WI38 (cell line): ENCODE data around the gene IL1RAPL2.
"Not testable (repeated sequence)": the region's sequence is repeated elsewhere in the genome, so short reads cannot be mapped to it uniquely, and the experiment has no call there.

Source experiments
- H3K4me3 ChIP-seq: 2 replicates; pipeline ENCODE4 v1.5.1; 2011; ENCODE audit warnings: low read depth, mild to moderate bottlenecking, control low read depth, low read length
- TF ChIP-seq, protein P1 (sequence below): IDR thresholded peaks from 2 replicates; pipeline ENCODE4 v1.5.1; 2012; ENCODE audit warnings: low read depth, mild to moderate bottlenecking, control low read depth, low read length

Gene IL1RAPL2

DNA sequence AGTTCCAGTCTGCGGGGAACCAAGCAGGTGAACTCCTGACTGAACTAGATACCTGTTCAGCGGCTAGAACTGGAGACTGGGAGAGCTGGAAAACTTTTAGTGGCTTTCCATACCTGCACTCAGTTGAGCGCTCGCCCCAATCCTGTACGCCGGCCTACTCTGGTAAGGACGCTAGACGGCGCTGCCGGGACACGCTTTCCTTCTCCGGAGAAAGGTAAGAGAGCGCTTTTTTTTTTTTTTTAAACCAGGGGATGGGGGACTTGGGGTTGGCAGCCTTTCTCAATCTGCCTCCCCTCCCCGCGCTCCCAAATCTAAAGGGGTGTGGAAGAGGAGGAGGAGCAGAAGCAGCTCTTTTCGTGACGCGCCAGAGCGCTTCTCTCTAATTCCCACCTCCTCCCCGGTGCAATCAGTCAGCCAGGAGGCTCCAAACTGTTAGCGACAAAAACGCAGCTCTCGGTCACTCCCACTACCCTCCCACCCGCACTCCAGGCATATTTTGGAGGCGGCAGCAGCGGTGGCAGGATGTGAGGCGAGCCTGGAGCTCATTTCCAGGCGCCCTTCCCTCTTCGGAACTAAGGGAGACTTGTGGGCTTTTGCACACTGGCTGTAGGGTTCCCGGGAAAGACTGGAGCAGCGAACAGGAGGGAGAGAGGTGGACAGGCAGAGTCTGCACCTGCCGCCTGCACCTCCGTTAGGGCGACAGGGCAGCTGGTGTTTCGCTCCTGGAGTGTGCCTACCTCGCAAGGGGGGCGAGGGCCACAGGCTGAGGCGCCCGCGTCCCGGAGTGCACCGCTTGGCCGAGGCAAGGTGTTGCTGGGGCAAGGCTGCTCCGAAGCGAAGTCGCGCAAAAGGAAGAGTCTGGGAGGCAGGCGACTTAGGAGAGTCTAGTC, at the start of gene IL1RAPL2:
Gene IL1RAPL2 (plus strand): TSS at position 409 of the 890 bp plus-strand sequence.
- TF ChIP-seq, protein P1, sequence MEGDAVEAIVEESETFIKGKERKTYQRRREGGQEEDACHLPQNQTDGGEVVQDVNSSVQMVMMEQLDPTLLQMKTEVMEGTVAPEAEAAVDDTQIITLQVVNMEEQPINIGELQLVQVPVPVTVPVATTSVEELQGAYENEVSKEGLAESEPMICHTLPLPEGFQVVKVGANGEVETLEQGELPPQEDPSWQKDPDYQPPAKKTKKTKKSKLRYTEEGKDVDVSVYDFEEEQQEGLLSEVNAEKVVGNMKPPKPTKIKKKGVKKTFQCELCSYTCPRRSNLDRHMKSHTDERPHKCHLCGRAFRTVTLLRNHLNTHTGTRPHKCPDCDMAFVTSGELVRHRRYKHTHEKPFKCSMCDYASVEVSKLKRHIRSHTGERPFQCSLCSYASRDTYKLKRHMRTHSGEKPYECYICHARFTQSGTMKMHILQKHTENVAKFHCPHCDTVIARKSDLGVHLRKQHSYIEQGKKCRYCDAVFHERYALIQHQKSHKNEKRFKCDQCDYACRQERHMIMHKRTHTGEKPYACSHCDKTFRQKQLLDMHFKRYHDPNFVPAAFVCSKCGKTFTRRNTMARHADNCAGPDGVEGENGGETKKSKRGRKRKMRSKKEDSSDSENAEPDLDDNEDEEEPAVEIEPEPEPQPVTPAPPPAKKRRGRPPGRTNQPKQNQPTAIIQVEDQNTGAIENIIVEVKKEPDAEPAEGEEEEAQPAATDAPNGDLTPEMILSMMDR: no peak
- H3K4me3 ChIP-seq: no peak within 1 kb of the TSS

DNA sequence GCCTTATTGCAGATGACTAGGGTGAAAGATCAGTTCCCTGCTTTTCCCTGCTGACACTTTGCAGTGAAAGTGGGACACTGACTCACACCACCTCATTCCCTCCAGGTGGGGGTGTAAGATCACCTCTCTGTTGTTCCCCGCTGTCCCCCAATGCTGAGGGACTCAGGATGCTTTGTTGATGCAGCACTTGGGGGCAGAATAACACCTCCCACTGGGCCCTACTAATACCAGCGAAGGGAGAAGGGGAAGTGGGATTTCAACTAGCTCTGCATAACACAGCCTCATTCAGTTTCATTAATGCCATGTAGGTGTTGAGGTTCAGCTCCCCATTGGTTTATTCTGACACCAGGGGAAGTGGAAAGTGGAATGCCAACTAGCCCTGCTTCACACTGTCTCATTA, 43.6 kb upstream of the IL1RAPL2 start:
- TF ChIP-seq, protein P1: no peak
- no peak overlapping the region for H3K4me3 ChIP-seq

DNA sequence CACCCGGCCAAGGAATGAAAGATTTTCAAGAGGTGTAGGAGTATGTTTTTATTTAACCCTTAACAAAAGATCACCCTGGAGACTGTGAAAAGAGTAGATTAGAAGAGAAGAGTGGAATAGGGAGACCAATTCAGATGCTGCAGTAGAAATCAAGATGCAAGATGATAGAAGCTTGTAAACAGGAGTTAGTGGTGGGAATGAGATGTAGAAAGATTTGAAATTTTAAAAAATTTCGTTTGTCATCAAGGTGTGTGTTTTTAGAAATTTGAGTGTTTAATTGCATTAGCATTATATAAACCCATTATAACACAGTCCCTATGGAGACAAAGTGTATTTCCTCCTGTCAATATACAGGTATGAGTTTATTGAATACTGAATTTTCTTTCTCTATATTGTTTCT, 42.1 kb upstream of the IL1RAPL2 start:
- H3K4me3 ChIP-seq: no peak overlapping the region

DNA sequence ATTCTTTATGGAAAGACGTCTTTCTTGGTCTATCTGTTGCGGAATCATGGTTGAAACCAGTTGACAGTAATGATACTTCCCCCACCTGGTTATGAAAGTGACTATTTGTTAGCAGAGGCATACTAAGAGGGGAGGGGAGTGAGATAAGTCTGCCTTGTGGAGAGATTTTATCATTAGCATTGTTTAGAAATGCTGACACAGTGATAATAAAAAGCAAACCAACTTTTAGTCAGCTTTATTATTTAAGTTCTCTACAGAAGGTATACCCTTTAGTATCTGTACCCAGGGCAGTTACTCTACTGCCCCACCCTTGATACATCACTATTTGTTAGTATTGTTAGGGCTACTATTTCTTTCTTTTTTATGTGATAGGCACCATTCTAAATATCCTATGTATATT, 26.9 kb upstream of the IL1RAPL2 start:
- no peak overlapping the region for H3K4me3 ChIP-seq
- TF ChIP-seq, protein P1: no peak

More for the DNA sequence above, 42.1 kb upstream of the IL1RAPL2 start:
- TF ChIP-seq, protein P1: no peak

DNA sequence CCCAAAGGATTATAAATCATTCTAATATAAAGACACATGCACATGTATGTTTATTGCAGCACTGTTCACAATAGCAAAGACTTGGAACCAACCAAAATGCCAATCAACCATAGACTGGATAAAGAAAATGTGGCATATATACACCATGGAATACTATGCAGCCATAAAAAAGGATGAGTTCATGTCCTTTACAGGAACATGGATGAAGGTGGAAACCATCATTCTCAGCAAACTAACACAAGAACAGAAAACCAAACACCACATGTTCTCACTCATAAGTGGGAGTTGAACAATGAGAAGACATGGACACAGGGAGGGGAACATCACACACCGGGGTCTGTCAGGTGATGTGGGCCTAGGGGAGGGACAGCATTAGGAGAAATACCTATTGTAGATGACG, 23.6 kb upstream of the IL1RAPL2 start:
- not testable (repeated sequence) for H3K4me3 ChIP-seq

DNA sequence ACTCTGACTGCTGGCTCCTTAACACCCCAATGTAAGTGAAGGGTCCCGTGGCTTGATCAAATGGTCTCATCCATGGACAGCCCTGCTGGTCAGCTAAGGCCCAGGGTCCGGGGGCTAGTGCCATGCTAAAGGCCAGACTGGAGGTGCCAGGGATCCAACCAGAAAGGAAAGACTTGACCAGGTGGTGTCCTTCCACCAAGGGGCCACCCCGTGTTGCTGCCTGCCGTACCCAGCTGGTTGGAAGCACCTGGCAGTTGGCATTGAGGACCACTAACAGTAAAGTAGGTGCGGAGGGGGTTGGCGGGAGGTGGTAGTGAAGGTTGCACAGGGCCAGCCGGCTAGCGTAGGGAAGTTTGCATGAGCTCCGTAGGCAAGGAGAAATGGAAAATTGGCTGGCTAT, 1.7 kb upstream of the IL1RAPL2 start:
- TF ChIP-seq, protein P1: no peak

DNA sequence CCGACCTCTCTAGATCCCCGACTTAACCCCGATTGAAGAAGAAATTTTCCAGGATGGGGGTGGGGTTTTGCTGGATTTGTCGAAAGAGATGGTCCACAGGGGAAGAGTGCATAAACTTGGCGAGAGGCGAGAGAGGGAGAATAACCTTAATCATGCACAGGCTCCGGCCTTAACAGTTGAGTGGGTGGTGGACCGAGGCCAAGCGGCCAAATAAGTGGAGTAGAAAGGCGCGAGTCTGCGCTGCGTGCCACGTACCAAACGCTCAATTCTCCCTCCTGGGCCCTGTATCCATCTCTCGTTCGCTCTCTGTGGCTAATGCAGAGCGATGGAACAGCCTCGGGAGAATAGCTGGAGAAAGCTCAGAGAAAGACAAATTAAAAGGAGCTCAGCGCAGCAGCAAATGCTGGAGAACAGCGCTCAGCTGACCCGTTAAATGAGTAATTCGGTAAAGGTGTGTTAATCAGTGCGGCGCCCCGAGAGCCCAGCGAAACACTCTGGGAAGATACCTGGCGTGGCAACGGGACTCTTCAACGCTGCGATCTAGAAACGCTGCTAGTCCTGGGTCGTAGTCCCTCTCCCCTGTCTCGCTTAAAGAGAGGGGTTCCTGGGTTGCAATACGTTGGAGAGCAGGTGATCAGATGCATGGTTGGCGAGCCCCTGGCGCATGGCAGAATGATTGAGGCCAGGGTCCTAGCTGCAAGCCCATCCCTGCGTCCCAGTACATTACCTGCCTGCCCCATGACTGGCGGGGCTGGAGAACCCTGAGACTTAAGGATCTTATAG, 887 bp upstream of the IL1RAPL2 start:
- H3K4me3 ChIP-seq: no peak overlapping the region
- TF ChIP-seq, protein P1: no peak

More for the DNA sequence above, 1.7 kb upstream of the IL1RAPL2 start:
- no peak overlapping the region for H3K4me3 ChIP-seq
